SIG-M5 treated with dmso at 0.1 percent for 504 hours (cell line): ENCODE results near the gene RPP25L.

Source experiments
- DNase-seq: peaks from one replicate; lab custom pipeline; 2025; ENCODE audit not compliant: unreplicated experiment; lab: John Stamatoyannopoulos, UW

RPP25L gene

DNA sequence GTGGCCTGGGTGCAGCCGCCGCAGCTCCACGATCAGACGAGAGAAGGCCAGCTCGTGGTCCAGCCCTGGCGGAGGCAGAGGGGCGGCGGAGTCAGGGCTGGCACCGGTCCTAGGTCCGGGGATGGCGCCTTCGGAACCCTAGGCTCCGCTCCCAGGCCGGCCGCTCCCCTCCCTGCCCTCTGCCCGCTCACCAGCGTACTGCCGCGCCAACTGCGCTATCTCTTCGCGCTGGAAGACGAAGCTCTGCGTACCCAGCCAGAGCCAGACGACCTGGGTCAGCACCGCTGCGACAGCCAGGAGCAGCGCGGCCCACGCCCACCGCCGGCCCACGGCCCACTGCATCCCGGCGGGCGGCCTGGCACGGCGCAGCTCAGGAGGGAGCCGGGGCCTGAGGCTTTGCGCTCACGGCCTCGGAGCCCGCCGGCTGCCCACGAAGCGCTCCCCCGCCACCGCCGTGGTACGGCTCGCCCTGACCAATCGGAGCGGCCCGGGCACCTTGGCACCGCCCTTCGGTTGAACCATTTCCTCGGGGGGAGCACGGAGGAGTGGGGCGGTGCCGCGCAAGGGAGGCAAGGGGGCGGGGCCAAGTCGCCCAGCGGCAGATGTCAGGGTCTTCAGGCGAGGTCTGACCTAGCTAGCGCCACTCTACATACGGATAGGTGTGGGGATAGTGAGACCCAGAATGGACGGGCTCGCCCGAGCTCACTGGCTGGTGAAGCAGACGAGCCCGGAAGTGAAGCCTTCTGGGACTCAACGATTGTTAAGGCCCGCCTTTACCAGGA is 25.6 kb upstream of the RPP25L start, which contains the start of gene SIGMAR1:
SIGMAR1 (minus strand) TSS at position 432 of the 782 bp plus-strand sequence; CDS start at position 342, 90 bp downstream.
- DNase-seq = peak; percentile 77

DNA sequence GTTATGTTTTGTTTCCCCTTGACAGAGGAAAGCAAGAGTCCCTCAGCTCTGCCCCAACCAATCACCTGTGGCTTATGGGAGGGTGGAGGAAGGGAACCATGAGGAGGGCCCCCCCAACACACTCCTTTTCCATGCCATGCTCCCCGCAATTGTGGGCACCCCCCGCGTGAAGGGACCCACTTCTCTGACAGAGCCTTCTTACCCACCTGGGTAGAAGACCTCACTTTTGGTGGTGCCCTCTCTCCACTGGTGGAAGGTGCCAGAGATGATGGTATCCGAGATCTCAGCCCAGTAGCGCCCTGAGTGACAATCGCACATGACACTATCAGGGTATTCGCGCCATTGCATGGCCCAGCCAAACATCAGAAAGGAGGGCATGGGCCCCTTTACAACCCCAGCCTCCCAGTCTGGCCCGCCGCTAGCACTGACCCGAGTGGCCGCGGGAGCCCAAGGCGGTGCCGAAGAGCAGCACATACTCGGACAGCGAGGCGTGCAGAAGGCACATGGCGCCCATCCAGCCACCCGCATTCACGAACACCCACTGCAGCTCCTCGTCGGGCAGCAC is 25.0 kb upstream of the RPP25L start:
- DNase-seq = peak; percentile 30

DNA sequence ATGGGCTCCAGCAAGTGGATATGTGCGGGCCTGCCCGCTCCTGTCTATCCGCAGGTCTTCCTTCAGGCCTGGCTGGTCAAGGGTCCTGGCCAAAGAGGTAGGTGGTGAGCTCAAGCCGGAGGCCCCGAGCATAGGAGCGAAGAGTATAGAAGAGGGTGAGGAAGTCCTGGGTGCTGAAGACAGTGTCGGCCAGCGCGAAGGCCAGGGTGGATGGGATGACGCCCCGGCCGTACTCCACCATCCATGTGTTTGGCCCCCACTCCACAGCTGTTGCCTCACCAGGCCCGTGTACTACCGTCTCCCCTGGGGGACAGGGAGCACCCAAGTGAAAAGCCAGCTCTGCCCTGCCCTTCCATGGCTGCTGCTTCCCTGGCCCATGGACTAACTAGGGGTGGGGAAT is 23.7 kb upstream of the RPP25L start:
- DNase-seq = no peak

DNA sequence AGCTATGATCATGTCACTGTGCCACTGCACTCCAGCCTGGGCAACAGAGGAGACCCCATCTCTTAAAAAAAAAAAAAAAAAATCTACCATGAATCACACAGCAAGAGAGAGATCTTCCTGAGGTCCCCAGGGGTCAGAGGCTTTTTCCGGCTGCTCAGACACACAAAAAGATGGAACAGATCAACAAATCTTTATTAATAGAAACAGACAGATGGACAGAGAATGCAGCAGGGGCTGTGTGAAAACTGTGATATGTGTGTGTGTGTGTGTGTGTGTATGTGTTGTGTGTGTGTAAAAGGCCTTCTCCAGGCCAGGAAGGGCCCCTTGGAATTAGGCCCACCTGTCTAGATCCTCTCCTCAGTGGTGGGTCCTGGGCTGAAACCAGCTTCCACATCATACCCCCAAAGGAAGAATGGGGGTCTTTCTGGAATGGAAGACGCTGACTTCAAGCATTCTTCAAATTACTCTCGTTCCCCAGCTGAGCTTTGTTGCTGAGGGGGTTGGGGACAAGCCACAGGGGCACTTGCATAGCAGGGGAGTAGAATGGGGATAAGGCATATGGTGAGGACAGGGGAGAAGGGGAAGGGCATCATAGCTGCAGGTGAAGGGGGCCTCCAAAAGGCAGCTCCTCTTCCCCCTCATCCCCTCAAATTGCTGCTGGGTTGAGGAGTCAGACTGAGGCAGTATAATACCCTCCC is 22.8 kb upstream of the RPP25L start:
- DNase-seq = no peak

DNA sequence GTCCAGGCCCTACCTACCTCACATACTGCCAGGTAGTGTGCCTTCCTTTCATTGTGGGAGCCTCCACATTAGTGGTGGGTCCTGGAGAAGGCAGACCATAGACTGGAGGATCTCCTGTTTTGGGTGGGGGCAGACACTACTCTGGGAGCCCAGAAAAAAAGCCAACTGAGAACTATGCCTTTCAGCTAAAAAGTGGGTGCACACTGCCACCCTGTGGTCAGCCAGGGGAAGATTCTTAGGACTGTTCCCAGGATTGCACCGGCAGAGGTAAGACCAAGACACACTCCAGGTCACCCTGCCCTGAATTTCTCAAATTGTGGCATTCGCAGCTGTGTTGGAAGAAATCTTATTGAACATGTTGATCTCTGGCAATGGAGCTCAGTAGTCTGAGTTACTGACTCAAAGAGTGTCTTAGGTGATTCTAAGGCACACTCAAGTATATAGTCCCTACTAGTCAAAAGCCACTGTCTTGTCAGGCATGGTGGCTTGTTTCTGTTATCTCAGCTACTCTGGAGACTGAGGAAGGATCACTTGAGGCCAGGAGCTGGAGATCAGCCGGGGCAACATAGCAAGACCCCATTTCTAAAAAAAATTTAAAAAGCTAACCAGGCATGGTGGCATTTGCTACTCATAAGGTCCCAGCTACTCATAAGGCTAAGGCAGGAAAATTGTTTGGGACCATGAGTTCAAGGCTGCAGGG is 22.1 kb upstream of the RPP25L start:
- DNase-seq = peak; percentile 57

DNA sequence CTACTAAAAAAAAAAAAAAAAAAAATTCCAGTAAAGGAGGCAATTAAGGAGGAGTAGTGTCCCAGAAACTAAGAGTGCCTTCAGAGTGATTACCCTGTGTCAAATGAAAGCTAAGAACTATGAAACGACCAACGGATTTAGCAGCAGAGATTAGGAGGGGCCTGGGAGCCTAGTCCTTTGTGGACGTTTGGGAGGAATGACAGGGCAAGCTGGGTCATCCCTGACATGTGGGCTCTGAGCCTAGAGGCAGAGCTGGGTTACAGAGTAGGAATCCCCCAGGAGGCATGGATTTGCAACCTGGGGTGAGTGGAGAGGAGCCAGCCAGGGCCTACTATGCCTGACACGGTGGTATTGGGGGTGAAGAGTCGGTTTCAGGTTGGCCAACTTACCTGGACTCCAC is 21.3 kb upstream of the RPP25L start:
- DNase-seq = no peak

DNA sequence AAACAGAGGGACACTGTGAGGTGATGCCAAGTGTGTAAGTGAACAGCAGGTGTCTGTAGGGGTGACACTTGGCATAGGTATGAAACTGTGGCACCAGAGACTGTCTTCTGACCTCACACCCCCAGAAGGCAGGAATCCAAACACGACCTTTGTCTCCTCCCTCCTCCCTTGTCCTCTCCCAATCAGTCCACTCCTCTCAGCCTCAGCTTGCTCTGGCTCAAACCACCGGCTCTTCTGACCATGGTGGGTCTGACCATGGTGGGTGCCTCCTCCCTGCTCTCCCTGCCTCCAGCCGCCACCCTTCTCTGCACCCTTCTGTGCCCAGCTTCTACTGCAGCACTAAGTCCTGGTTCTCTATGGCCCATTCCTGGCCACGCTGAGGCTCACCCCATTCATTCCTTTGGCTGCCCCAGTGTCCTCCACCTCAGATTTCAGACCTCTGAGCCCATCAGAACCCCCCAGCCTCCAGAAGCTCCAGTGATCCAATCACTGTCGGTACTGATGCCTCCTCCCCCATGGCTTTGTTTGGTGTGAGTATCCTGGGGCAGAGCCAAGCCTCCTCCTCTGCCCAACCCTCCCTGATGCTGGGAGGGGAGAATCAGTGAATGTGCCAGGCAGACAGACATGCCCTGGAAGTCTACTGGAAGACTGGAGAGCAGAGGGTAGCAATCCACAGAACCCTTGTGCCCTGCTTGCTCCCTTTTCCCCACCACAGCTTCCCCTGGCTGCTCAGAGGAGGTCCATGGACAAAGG is 18.7 kb upstream of the RPP25L start:
- DNase-seq = no peak

DNA sequence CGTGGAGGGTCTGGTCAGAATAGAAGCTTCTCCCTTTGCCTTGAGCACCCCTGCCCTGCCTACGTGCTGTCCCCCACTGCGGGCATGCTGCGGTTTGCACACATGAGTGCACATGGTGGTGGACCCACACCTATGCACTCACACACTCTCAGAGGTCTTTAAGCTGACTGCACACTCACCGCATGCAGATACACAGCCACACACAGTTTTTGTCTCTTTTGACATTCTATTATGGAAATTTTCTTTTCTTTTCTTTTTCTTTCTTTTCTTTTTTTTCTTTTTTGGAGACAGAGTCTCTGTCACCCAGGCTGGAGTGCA is 17.6 kb upstream of the RPP25L start:
- no peak for DNase-seq

DNA sequence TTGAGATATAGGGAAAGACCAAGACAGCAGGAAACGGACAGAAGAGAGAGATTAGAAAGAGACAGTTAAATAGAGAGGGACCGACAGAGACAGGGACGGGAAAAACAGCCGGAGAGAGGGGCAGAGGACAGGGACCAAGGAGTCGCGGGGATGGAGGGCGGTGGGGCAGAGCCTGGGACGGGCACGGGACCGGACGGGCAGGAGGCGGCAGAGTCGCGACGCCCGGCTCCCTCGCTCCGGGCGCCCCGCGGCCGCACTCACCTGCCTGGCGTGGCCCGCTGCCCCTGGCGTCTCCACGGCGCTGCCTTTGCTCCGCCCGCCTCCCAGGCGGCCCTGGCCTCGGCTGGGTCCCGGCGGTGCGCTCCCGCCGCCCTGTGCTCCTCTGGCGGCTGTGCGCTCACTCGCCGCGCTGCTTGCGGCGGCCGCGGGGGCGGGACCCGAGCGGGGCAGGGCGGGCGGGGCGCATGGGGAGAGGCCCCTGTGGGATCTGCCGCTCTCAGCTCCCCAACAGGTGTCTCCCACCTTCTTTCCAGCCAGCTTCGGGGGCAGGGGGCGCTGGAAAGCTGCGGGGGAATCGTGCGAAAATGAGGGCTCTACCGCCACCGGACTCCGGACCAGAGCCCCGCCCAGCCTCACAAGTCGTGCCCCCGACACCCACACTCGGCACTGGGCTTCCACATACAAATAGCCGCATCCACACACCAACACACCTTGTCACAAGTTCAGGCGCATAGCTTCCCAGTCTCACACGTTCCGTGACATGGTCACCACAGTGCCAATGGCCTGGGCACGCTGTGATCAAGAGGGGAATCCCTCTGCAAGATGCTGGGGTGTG is 17.0 kb upstream of the RPP25L start, which contains the start of gene ARID3C:
ARID3C (minus strand) TSS at position 411 of the 835 bp plus-strand sequence. CDS start 1,052 bp downstream, outside the sequence.
- DNase-seq = no peak

DNA sequence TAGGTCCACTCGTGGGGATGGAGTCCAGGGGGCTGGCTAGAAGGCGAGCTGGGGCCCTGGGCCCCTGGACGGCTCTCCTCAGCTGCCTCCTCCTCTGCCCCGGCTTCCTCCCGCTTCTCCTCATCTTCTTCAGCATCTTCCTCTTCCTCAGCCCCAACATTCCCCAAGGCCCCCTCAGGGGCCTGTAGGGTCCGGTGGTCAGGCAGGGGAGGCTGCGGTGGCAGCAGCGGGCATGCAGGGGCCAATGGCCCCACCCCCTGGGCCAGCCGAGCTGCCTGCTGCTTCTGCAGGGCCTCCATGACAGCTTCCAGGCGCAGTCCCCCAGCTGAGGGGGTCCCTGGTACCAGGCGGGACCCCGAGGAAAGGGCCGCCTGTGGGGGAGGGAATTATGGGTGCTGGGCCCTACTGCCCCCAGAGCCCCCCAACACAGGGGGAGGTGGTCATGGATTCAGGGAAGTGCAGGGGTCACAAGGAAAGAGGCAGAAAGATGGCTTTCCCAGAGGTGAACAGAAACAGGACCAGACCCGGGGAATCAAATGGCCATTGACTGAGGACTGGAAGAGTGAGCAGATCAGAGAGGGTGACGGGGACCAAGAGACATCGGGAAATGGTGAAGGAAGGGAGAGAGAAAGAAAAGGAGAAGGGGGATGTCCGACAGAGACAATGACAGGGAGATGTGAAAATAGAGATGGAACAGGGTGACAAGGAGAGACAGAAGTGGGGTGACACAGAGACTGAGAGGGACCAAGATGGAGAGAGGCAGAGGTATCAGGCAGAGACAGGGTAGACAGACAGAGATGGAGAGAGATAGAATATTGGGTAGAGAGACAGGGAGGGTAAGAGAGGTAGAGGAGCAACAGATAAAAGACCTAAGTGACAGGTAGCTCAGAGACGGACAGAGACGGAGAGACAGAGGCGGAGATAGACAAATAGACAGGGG is 16.1 kb upstream of the RPP25L start:
- no peak for DNase-seq

DNA sequence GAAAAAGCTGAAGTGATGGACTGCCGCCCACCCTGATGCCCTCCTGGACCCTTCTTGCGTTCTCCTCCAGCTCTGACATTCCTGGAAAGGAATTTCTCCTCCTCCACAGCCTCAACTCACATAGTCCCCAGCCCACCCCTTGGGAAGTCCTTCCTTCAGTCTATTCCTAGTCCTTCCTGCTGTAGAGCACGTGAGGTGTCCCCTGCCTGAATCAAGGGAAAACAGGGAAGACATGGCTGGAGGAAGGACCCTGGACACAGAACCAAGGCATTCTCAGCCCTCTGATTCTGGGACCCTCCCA is 13.2 kb upstream of the RPP25L start:
- no peak for DNase-seq

DNA sequence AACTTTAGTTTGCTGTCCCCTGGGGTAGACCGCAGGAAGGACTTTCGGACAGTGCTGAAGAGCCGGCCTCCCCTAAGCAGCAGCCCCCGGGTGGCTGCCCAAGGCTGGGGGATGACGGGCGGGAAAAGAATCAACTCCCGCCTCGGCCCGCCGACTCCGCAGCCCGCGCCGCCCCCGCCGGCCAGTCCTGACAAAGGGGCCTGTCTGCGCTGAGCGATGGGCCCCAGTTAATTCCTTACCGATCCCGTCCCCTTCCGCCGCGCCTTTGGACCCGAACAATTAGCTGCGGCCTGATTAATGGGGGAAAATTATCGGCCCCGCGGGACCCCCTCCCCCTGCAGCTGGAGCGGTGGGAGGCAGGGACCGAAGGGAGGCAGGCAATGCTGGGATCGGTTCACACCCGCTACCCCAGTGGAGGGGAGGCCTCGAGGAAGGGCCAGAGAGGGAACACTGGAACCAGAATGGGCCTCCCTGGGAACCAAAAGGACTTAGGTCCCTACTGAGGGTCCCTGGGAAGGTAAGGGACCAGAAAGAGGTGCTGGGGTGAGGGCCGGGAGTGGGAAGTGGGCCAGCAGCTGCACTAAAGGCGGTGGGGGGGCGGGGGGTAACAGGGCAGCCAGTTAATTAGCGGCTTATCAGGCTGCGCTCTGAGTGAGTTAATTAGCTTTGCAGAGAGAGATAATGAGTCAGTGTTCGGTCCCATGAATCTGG is 12.7 kb upstream of the RPP25L start:
- DNase-seq = no peak

DNA sequence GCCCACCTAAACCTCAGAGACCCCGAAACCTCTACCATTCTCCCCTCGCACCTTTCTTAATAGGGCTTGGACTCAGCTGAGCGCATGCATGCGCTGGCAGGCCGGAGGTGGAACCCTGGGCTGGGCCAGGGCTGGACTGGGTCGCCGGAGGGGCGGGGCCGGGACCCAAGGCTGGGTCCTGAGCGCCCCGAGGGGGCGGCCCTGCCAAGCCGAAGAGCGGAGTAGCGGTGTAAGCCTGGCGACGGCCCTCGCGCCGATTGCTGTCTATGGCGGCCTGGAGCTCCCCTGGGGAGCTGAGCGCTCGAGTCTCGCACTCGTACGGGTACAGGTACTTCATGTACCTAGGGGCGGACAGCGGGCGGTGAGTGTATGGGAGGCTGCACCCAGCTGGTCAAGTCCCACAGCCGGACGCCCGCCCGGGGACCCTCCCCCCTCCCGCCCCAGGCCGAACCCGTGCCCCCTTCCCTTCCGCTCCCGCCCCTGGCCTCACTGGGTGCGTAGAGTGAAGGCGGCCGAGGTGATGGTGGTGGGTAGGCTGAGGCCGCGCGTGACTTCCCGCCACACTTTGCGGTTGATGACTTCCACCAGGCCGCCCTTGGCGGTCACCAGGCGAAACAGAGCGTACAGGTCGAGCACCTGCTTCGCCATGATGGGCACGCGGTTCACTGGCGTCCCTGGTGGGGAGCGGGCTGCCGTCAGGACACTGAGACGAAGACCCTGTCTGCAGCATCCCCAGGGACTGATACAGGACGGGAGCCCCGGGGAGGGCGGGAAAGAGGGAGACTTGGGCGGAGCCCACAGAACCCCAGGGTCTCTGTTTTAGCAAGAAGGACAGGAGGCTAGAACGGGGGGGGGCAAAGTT is 11.7 kb upstream of the RPP25L start:
- no peak for DNase-seq

DNA sequence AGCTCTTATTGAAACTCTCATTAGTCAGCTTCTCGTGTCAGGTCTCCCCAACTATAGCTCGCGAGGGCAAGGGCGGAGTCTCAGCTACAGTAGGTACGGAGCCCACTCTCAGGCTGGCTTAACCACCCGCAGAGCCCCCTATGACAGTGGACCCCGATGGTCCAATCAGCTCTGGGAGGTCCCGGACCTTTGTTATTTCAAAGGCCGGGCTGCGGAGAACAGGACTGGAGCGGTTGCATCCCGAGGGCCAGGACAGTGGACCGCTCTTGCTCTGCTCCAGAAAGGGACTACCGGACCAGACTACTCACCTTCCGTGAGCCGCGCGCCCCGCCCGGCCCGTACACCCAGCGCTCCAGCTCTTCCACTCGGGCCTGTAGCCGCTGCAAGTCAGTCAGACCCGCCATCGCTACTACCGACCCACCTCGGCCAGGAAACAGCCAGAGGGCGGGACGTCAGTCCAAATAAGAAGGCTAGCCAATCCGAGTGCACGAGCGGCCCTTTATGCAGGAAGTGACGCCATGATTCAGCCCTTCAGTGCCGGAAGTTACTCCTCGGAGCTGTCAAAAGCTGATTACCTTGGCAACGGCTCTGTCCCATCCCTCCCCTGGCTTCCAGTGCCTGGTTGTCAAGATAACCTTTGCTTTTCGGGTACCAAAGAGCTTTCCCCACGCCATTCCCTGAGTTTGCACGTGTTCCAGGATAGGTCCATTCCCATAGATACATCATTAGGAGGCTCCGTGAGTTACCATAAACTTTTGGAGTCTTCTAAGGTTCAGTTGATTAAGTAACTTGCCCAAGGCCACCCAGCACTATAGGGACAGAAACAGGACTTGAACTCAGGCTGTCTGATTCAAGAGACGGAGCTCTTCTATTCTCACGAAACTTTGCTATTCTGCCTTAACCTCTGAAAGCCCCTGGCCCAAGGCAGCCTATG is 8.4 kb upstream of the RPP25L start, which contains the start of gene DCTN3:
DCTN3 (minus strand) TSS at position 435 of the 934 bp plus-strand sequence; CDS start at position 404, 31 bp downstream.
- peak; percentile 95 for DNase-seq

DNA sequence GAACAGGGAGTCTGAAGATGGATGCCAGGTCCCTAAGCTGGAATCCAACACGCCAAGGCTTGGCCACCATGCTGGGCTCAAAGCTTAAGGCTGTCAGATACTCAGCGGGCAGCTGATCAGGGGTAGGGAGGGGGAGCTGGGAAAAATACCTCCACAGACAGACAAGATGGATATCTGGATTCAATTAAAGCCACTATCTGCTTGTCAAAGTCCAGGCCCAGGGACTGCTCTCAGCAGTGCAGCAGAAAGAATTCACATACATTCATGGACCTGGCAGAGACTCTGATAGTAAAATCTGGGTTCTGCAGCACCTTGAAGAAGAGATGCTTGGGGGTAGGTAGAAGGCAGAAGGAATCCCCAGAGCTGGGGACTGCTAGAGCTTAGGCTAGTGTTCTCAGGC is 3.2 kb upstream of the RPP25L start:
- DNase-seq = no peak

DNA sequence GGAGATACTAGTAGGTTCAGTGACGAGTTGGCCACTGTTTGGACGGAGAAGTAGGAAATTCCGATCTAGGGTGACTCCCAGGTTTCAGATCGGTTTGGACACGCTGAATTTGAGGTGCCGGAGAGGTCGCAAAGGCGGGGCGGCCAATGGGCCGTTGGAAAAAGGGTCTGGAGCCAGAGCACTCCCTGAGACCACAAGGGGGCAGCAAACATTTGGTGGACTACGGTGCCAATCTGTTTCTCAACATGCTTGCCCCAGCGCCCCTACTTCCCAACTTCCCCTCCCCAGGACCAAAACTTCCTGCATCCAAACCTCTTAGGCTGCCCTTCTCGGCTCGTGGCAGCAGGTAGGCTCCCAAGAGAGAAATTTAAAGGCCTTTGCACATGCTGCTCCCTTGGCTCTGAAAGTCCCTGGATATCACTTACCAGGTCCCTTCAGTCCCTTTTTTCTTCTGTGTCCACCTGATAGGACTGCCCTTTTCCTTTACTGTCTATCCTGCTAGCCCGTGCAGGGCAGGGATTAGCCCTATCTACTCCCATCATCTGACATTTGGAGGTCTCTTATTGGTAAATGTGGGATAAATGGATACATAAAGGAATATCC is 992 bp upstream of the RPP25L start:
- DNase-seq = peak; percentile 64
